Measurements from ENCODE around the gene PRKCA.

The PRKCA gene

GRCh38 chr17:66691644-66692420 lies 389.4 kb downstream of the PRKCA start:
- no peak for TF ChIP-seq CTCF (conservative IDR thresholded peaks at IDR 0.05; ENCODE audit: low read depth, low read length)
- H3K4me3 ChIP-seq (ENCODE audit: low read length): no peak overlapping the region
- DNase-seq (ENCODE audit: low read depth): no peak

- TF ChIP-seq CTCF (conservative IDR thresholded peaks at IDR 0.05; ENCODE audit: low read depth, low read length): no peak
- H3K4me3 ChIP-seq (ENCODE audit: low read length): no peak overlapping the region
- no peak for DNase-seq (ENCODE audit: low read depth)
These were observed 389.9 kb downstream of the PRKCA start for GRCh38 chr17:66692421-66692690.

DNA sequence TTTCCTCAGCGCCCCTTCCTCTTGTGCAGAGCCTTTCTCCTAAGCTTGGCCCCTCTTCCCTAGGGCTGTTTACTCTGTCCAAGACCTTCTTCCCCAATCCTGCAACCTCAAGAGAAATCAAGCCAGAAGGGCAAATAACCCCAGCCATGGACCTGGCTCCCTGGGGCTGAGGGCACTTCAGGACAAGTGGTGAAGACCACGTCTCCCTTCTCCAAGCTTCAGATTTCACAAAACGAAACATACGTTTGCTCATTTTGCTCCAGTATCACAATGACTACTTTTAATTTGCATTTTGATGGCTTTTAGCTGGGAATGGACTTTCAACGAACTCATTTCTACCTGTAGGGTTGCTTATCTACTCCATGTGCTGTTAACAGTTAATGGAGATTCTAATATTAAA lies 392.7 kb downstream of the PRKCA start:
- no peak for DNase-seq (ENCODE audit: low read depth)
- no peak overlapping the region for H3K4me3 ChIP-seq (ENCODE audit: low read length)
- TF ChIP-seq CTCF (conservative IDR thresholded peaks at IDR 0.05; ENCODE audit: low read depth, low read length): no peak

GRCh38 chr17:66698270-66698669 lies 395.9 kb downstream of the PRKCA start:
- no peak for DNase-seq (ENCODE audit: low read depth)
- H3K4me3 ChIP-seq (ENCODE audit: low read length): no peak overlapping the region
- TF ChIP-seq CTCF (conservative IDR thresholded peaks at IDR 0.05; ENCODE audit: low read depth, low read length): no peak

DNA sequence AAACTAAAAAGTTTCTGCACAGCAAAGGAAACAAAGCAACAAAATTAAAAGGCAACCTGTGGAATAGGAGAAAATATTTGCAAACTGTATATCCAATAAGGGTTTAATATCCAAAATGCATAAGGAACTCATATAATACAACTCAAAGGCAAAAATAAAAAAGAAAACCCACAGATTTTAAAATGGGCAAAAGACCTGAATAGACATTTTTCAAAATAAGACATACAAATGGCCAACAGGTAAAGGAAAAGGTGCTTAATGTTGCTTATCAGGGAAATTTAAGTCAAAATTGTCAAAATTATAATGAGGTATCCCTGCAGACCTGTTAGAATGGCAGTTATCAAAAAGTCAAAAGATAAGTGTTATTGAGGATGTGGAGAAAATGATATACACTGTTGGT lies 399.0 kb downstream of the PRKCA start:
- H3K4me3 ChIP-seq (ENCODE audit: low read length): no peak overlapping the region
- DNase-seq (ENCODE audit: low read depth): no peak
- TF ChIP-seq CTCF (conservative IDR thresholded peaks at IDR 0.05; ENCODE audit: low read depth, low read length): no peak

DNA sequence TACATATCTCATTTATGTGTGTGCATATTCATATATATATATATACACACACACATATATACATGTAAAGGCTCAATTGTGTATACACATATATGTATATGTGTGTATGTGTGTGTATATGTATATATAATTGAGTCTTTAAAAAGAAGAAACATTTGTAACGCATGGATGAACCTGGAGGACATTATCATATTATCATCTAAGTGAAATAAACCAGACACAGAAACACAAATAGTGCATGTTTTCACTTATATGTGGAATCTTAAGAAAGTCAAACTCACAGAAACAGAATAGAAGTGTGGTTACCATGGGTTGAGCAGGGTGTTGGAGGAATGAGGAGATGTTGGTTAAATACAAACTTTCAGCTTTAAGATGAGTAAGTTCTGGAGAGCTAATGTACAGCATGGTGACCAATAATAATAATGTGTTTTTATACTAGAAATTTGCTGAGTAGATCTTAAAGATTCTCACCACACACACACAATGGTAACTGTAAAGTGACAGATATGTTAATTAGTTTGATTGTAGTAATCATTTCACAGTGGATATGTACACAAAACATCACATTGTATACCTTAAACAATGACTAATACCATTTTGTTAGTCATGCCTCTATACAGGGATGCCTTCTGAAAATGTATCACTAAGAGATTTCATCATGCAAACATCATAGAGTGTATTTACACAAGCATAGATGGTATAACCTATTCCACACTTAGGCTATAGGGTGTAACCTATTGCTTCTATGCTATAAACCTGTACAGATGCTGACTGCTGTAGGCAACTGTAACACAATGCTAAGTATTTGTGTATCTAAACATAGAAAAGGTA lies 399.9 kb downstream of the PRKCA start:
- no peak for TF ChIP-seq CTCF (conservative IDR thresholded peaks at IDR 0.05; ENCODE audit: low read depth, low read length)
- H3K4me3 ChIP-seq (ENCODE audit: low read length): no peak overlapping the region
- no peak for DNase-seq (ENCODE audit: low read depth)

Data from retinal pigment epithelial cell (primary cell).